Measurements from ENCODE around the gene CFAP210. TPM values are rescaled to one million over a fixed set of nuclear protein-coding genes. Genes with fewer than 3 reads are reported as not detected.
A peak's percentile ranks its signal among the peaks of the same experiment; 100 is the strongest.

CFAP210 gene
- not detected for total RNA-seq
- polyA plus RNA-seq, result not detected
- 0.19 to 5.9 (median 0.90) reads per million in 6 experiments for total RNA-seq

- Mint-ChIP-seq H3K9me3 (peaks cover 6 to 19% (median 17%) of the 10 kb centered on the region in 9 donors), H3K4me1 (peaks cover 7 to 24% (median 22%) of the 10 kb centered on the region in 4 donors), H3K36me3 (peaks cover 13 to 16% (median 15%) of the 10 kb centered on the region in 3 donors), H3K27me3 (peaks cover 0 to 16% (median 2%) of the 10 kb centered on the region in 5 donors), H3K27ac (peak within 1 kb of the TSS; percentile 91 to 100 (median 99)), H3K4me3 (peak within 1 kb of the TSS; percentile 83 to 97 (median 91))
- peak; percentile 94 to 100 (median 99) for DNase-seq
- POLR2A ChIA-PET, result interaction anchor here (1.0 kb wide), 2 partner anchors 104 to 110 kb away, joined by 3 to 5 read pairs; partner anchors contain the start of genes PPIG and SSB
- peak; percentile 88 to 94 for ATAC-seq
These were observed at the start of gene CFAP210, which contains the start of gene PHOSPHO2 for GRCh38 chr2:169694113-169694893. CFAP210 (minus strand) TSS chr2:169694405; CDS start chr2:169694327, 78 bp downstream. PHOSPHO2 (plus strand) TSS chr2:169694469; CDS start chr2:169700972, 6,503 bp downstream.

- POLR2A ChIA-PET, result no interaction called here
- no peak overlapping the region for H3K27ac Mint-ChIP-seq
These were observed 49.3 kb upstream of the CFAP210 start for GRCh38 chr2:169743549-169743948.

GRCh38 chr2:169739351-169739750 lies 45.1 kb upstream of the CFAP210 start:
- Mint-ChIP-seq H3K36me3 (peaks cover 0 to 4% (median 0%) of the 10 kb centered on the region in 3 donors), H3K27ac (peak overlapping the region in 1 of 10 donors; percentile 14), H3K4me3 (no peak overlapping the region), H3K4me1 (peaks cover 3 to 9% (median 6%) of the 10 kb centered on the region in 4 donors), H3K9me3 (no peaks in the 10 kb centered on the region), H3K27me3 (peaks cover 2 to 16% (median 8%) of the 10 kb centered on the region in 5 donors)
- no peak for ATAC-seq
- DNase-seq, result no peak
- POLR2A ChIA-PET, result no interaction called here

More at GRCh38 chr2:169743549-169743948, 49.3 kb upstream of the CFAP210 start:
- Mint-ChIP-seq H3K27me3 (peaks cover 0 to 12% (median 0%) of the 10 kb centered on the region in 5 donors), H3K9me3 (no peaks in the 10 kb centered on the region), H3K4me3 (no peak overlapping the region), H3K4me1 (peaks cover 0 to 9% (median 1%) of the 10 kb centered on the region in 4 donors), H3K36me3 (peaks cover 0 to 4% (median 0%) of the 10 kb centered on the region in 3 donors)
- no peak for DNase-seq
- ATAC-seq, result no peak

- Mint-ChIP-seq H3K4me1 (peaks cover 3 to 11% (median 6%) of the 10 kb centered on the region in 4 donors), H3K27ac (no peak overlapping the region), H3K27me3 (peaks cover 2 to 12% (median 8%) of the 10 kb centered on the region in 5 donors), H3K36me3 (no peaks in the 10 kb centered on the region), H3K4me3 (peak overlapping the region in 1 of 10 donors; percentile 60), H3K9me3 (no peaks in the 10 kb centered on the region)
- POLR2A ChIA-PET, result no interaction called here
- DNase-seq, result no peak
- ATAC-seq, result no peak
These were observed 44.5 kb upstream of the CFAP210 start for GRCh38 chr2:169738566-169739229.

- Mint-ChIP-seq H3K27me3 (peaks cover 4 to 12% (median 9%) of the 10 kb centered on the region in 5 donors), H3K4me1 (peaks cover 16 to 28% (median 20%) of the 10 kb centered on the region in 4 donors), H3K27ac (no peak overlapping the region), H3K4me3 (no peak overlapping the region), H3K36me3 (no peaks in the 10 kb centered on the region), H3K9me3 (no peaks in the 10 kb centered on the region)
- DNase-seq, result no peak
- ATAC-seq, result no peak
- POLR2A ChIA-PET, result no interaction called here
These were observed 42.7 kb upstream of the CFAP210 start for GRCh38 chr2:169736902-169737301.

GRCh38 chr2:169735623-169736022 lies 41.4 kb upstream of the CFAP210 start:
- DNase-seq (no peak), ATAC-seq (no peak)
- Mint-ChIP-seq H3K36me3 (no peaks in the 10 kb centered on the region), H3K27me3 (peaks cover 4 to 12% (median 9%) of the 10 kb centered on the region in 5 donors), H3K9me3 (no peaks in the 10 kb centered on the region), H3K4me1 (peaks cover 16 to 28% (median 20%) of the 10 kb centered on the region in 4 donors), H3K27ac (no peak overlapping the region), H3K4me3 (peak overlapping the region in 7 of 10 donors; percentile 44 to 96 (median 64))
- POLR2A ChIA-PET, result interaction anchor here (0.6 kb wide), 1 partner anchor 507 kb away, joined by 3 read pairs; no protein-coding TSS in a partner anchor

GRCh38 chr2:169734169-169734847 lies 40.1 kb upstream of the CFAP210 start:
- Mint-ChIP-seq H3K4me1 (peaks cover 16 to 25% (median 20%) of the 10 kb centered on the region in 4 donors), H3K9me3 (no peaks in the 10 kb centered on the region), H3K27me3 (peaks cover 4 to 12% (median 9%) of the 10 kb centered on the region in 5 donors), H3K36me3 (no peaks in the 10 kb centered on the region), H3K27ac (peak overlapping the region in 2 of 10 donors; percentile 54 to 56), H3K4me3 (peak overlapping the region; percentile 66 to 96 (median 78))
- ATAC-seq, result peak; percentile 24 to 52
- POLR2A ChIA-PET, result no interaction called here
- DNase-seq, result peak in 5 of 10 donors; percentile 5 to 12 (median 11)

- Mint-ChIP-seq H3K27ac (peak overlapping the region in 4 of 10 donors; percentile 27 to 60 (median 50)), H3K4me1 (peaks cover 13 to 21% (median 19%) of the 10 kb centered on the region in 4 donors), H3K36me3 (no peaks in the 10 kb centered on the region), H3K9me3 (no peaks in the 10 kb centered on the region), H3K4me3 (peak overlapping the region; percentile 87 to 96 (median 93)), H3K27me3 (peaks cover 4 to 12% (median 6%) of the 10 kb centered on the region in 5 donors)
- ATAC-seq (peak; percentile 3 to 56), DNase-seq (peak in 4 of 10 donors; percentile 7 to 22 (median 17))
- POLR2A ChIA-PET, result no interaction called here
These were observed 38.6 kb upstream of the CFAP210 start for GRCh38 chr2:169732583-169733358.

GRCh38 chr2:169732075-169732474 lies 37.9 kb upstream of the CFAP210 start:
- Mint-ChIP-seq H3K4me3 (peak overlapping the region; percentile 0 to 73 (median 42)), H3K9me3 (no peaks in the 10 kb centered on the region)

GRCh38 chr2:169729274-169729605 lies 35.0 kb upstream of the CFAP210 start:
- H3K36me3 Mint-ChIP-seq, result peaks cover 0 to 2% (median 0%) of the 10 kb centered on the region in 3 donors
- peaks cover 13 to 20% (median 13%) of the 10 kb centered on the region in 4 donors for H3K4me1 Mint-ChIP-seq
- H3K27me3 Mint-ChIP-seq, result peaks cover 0 to 6% (median 2%) of the 10 kb centered on the region in 5 donors
- H3K9me3 Mint-ChIP-seq, result peaks cover 0 to 7% (median 0%) of the 10 kb centered on the region in 9 donors
- ATAC-seq (no peak), DNase-seq (no peak)
- no peak overlapping the region for H3K27ac Mint-ChIP-seq
- no peak overlapping the region for H3K4me3 Mint-ChIP-seq
- POLR2A ChIA-PET, result no interaction called here

More at GRCh38 chr2:169732075-169732474, 37.9 kb upstream of the CFAP210 start:
- Mint-ChIP-seq H3K4me1 (peaks cover 13 to 21% (median 19%) of the 10 kb centered on the region in 4 donors), H3K36me3 (no peaks in the 10 kb centered on the region), H3K27me3 (peaks cover 4 to 12% (median 6%) of the 10 kb centered on the region in 5 donors), H3K27ac (peak overlapping the region in 4 of 10 donors; percentile 3 to 60 (median 34))
- POLR2A ChIA-PET, result no interaction called here
- ATAC-seq (no peak), DNase-seq (no peak)

- Mint-ChIP-seq H3K4me3 (no peak overlapping the region), H3K4me1 (peaks cover under 1 to 2% (median 1%) of the 10 kb centered on the region in 4 donors), H3K27ac (no peak overlapping the region), H3K27me3 (peaks cover 0 to 6% (median 0%) of the 10 kb centered on the region in 5 donors), H3K36me3 (peaks cover 0 to 2% (median 2%) of the 10 kb centered on the region in 3 donors), H3K9me3 (peaks cover 0 to 7% (median 0%) of the 10 kb centered on the region in 9 donors)
- POLR2A ChIA-PET, result no interaction called here
- no peak for DNase-seq
- no peak for ATAC-seq
These were observed 32.9 kb upstream of the CFAP210 start for GRCh38 chr2:169727065-169727464.

Data from naive thymus-derived CD8-positive, alpha-beta T cell (primary cell).